Upper lobe of left lung (tissue), 6 donors: ENCODE results near the gene DUSP9. TPM values are rescaled to one million over a fixed set of nuclear protein-coding genes. Genes with fewer than 3 reads are reported as not detected.

ENCODE experiments used
- ATAC-seq, 2 donors: fragments of 200-7000 bp; cut with Tn5 transposase; one replicate each; pipeline ENCODE4 v1.9.1; 2022; ENCODE audit warnings: mild to moderate bottlenecking in 2 of 2, moderate library complexity in 2 of 2; ENCODE audit not compliant: low FRiP score in 2 of 2
- DNase-seq, 2 donors: peaks; one replicate each; pipeline ENCODE4 v3.0.0-alpha.2; 2019 to 2020
- H3K27ac ChIP-seq, 4 donors: fragments of 200-600 bp; sonication (generic); one replicate each; pipeline ENCODE4 v1.5.1; 2016 to 2019
- H3K27me3 ChIP-seq, 4 donors: fragments of 200-600 bp; sonication (generic); one replicate each; pipeline ENCODE4 v1.5.1; 2017 to 2019
- H3K36me3 ChIP-seq, 4 donors: fragments of 200-600 bp; sonication (generic); one replicate each; pipeline ENCODE4 v1.5.1; 2016 to 2019
- H3K4me1 ChIP-seq, 4 donors: fragments of 200-600 bp; sonication (generic); one replicate each; pipeline ENCODE4 v1.5.1; 2018 to 2019
- H3K4me3 ChIP-seq, 4 donors: fragments of 200-600 bp; sonication (generic); one replicate each; pipeline ENCODE4 v1.5.1; 2017 to 2019; ENCODE audit warnings: mild to moderate bottlenecking in 2 of 4, moderate library complexity in 1 of 4
- H3K9me3 ChIP-seq, 4 donors: fragments of 200-600 bp; sonication (generic); one replicate each; pipeline ENCODE4 v1.5.1; 2018 to 2019
- CTCF ChIP-seq, 6 experiments: fragments of 450-650 bp in 4 of 6; fragments of 200-600 bp in 2 of 6; sonication (generic) in 2 of 6; IDR thresholded peaks; one replicate each; pipeline ENCODE4 v1.5.1; 2016 to 2019; ENCODE audit warnings: antibody characterized with exemption in 6 of 6
- EP300 ChIP-seq, 4 donors: sonication (generic); formaldehyde crosslinking; IDR thresholded peaks; one replicate each; pipeline ENCODE4 v1.5.1; 2017; ENCODE audit warnings: antibody characterized with exemption in 4 of 4, control low read depth in 2 of 4
- POLR2A ChIP-seq, 4 donors: fragments of 450-650 bp; IDR thresholded peaks; one replicate each; pipeline ENCODE4 v1.5.1; 2016 to 2017; ENCODE audit warnings: antibody characterized with exemption in 4 of 4, mild to moderate bottlenecking in 2 of 4
- POLR2AphosphoS5 ChIP-seq, 2 donors: sonication (generic); formaldehyde crosslinking; IDR thresholded peaks; one replicate each; pipeline ENCODE4 v1.5.1; 2017; ENCODE audit warnings: antibody characterized with exemption in 2 of 2
- WGBS, 2 donors: methylation state at CpG; one replicate each; pipeline ENCODE4 v1.1.5; 2017 to 2018; 5-methylcytosine and 5-hydroxymethylcytosine counted together
- total RNA-seq, 6 donors: library from RNA; depleted of rRNA in 4 of 6; stranded (reverse); fragments of >200 nt in 4 of 6; gene quantifications; one replicate each; pipeline versions ENCODE4 v1.1.0 to v1.2.1, GENCODE V29; 2016 to 2021
- donor health status: DM: no; HTN: no; CAD: no; lungs with moderate emphysema.
- donor health status: DM: no; HTN: yes; CAD: no; lungs with severe emphysema.

Gene DUSP9
- total RNA-seq, 6 donors from 2014 or later: 0.14 to 0.44 (median 0.27) TPM; not detected in 3

DNA sequence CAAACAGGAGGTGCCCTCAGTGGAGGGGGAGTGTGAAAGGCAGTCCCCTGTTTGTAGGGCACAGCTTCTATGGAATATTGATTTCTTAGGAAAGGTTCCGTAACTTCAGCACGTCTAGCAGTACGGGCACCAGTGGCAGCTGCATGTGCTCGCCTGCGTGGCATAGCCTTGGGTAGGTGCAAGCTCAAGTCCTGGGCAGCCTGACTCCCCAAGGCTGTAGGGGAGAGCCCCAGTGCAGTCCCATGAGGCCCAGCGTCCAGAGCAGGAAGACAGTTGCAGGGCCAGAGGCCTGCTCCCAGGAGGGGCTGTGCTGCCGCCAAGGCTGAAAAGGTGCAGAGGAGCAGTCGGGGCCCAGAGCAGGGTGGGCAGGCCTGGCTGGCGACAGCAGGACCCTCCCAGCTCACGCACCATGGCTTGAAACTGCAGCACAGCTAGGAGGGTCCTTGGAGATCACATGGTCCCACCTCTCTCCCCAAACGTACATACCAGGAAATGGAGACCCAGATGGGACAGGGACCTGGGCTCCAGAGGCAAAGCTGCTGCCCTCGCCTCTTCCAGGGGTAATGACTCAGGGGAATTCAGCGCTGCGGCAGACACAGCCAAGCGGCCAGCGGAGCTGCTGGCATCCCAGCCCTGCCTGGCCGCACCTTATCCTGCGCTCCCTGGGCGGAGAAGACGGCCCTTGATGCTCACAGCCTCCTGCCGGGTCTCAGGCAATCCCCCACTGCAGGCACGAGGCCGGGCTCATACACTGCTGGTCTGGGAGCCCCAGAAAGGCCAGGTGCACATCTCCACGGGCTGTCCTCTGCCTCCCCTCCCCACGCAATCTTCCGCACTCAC is 6.0 kb upstream of the DUSP9 start:
- Histone ChIP-seq H3K27me3 (peaks cover 0 to 42% (median 5%) of the 10 kb centered on the region in 4 donors), H3K36me3 (no peaks in the 10 kb centered on the region), H3K4me3 (no peak overlapping the region), H3K4me1 (peaks cover 0 to 34% (median 15%) of the 10 kb centered on the region in 4 donors), H3K27ac (no peak overlapping the region), H3K9me3 (peaks cover 0 to 3% (median 0%) of the 10 kb centered on the region in 4 donors)
- TF ChIP-seq EP300 (IDR thresholded peaks at IDR 0.05): no peak
- TF ChIP-seq POLR2AphosphoS5 (IDR thresholded peaks at IDR 0.05): no peak
- no peak for TF ChIP-seq CTCF (IDR thresholded peaks at IDR 0.05)
- TF ChIP-seq POLR2A (IDR thresholded peaks at IDR 0.05): no peak
- no peak for DNase-seq
- no peak for ATAC-seq
- WGBS, 2 donors: 63 to 80% methylated on average over 2 to 26 of the region's 26 CpGs

DNA sequence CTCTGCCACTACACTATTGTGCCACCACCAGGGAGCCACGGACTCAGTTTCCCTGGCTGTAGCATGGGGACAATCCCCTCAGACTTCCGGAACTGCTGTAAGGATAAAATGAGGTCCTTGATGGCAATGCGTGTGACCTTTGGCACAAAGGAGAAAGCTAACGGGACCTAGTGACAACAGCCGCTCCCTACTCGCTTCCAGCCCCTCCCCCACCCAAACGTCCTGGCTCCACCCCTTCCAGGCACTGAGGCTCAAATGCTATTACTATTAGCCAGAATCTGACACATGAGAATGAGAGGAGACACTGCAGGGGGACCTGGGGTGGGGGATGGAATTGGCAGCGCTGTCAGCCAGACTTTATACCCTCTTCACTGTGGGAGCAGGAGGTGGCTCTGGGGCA is 5.4 kb upstream of the DUSP9 start:
- DNase-seq (no peak), ATAC-seq (no peak)
- Histone ChIP-seq H3K27ac (no peak overlapping the region), H3K36me3 (no peaks in the 10 kb centered on the region), H3K4me1 (peaks cover 0 to 34% (median 15%) of the 10 kb centered on the region in 4 donors), H3K4me3 (no peak overlapping the region), H3K9me3 (peaks cover 0 to 3% (median 0%) of the 10 kb centered on the region in 4 donors), H3K27me3 (peaks cover 0 to 45% (median 5%) of the 10 kb centered on the region in 4 donors)
- TF ChIP-seq EP300 (IDR thresholded peaks at IDR 0.05) (no peak), CTCF (IDR thresholded peaks at IDR 0.05) (no peak), POLR2A (IDR thresholded peaks at IDR 0.05) (no peak), POLR2AphosphoS5 (IDR thresholded peaks at IDR 0.05) (no peak)
- WGBS, 2 donors: 30% methylated on average over 8 of the region's 8 CpGs; no CpG with 5 or more reads in 1 of the 2 donors

- 26% methylated on average over 46 of the region's 62 CpGs; no CpG with 5 or more reads in 1 of the 2 donors for WGBS, 2 donors
- H3K4me3 ChIP-seq: peak overlapping the region in 3 of 4 donors; percentile 6 to 30 (median 21)
- peaks cover 0 to 3% (median 0%) of the 10 kb centered on the region in 4 donors for H3K9me3 ChIP-seq
- peaks cover 0 to 50% (median 5%) of the 10 kb centered on the region in 4 donors for H3K27me3 ChIP-seq
- DNase-seq (no peak), ATAC-seq (no peak)
- TF ChIP-seq POLR2A (IDR thresholded peaks at IDR 0.05): no peak
- no peak for TF ChIP-seq EP300 (IDR thresholded peaks at IDR 0.05)
- no peak for TF ChIP-seq POLR2AphosphoS5 (IDR thresholded peaks at IDR 0.05)
- no peak for TF ChIP-seq CTCF (IDR thresholded peaks at IDR 0.05)
- peaks cover 0 to 39% (median 18%) of the 10 kb centered on the region in 4 donors for H3K4me1 ChIP-seq
- no peaks in the 10 kb centered on the region for H3K36me3 ChIP-seq
- no peak overlapping the region for H3K27ac ChIP-seq
These were observed 4.8 kb upstream of the DUSP9 start for GRCh38 chrX:153642051-153642654.

- no peaks in the 10 kb centered on the region for H3K36me3 ChIP-seq
- DNase-seq: no peak
- TF ChIP-seq POLR2A (IDR thresholded peaks at IDR 0.05) (no peak), POLR2AphosphoS5 (IDR thresholded peaks at IDR 0.05) (no peak), EP300 (IDR thresholded peaks at IDR 0.05) (no peak), CTCF (IDR thresholded peaks at IDR 0.05) (no peak)
- H3K27me3 ChIP-seq: peaks cover 0 to 57% (median 8%) of the 10 kb centered on the region in 4 donors
- 33% methylated on average over 43 of the region's 48 CpGs; no CpG with 5 or more reads in 1 of the 2 donors for WGBS, 2 donors
- H3K9me3 ChIP-seq: peaks cover 0 to 4% (median 0%) of the 10 kb centered on the region in 4 donors
- ATAC-seq: no peak
- H3K27ac ChIP-seq: no peak overlapping the region
- H3K4me3 ChIP-seq: peak overlapping the region in 2 of 4 donors; percentile 21 to 30
- peaks cover 3 to 46% (median 21%) of the 10 kb centered on the region in 4 donors for H3K4me1 ChIP-seq
These were observed 4.2 kb upstream of the DUSP9 start for GRCh38 chrX:153642655-153643430.
